GM12875 (cell line): Measurements from ENCODE around the gene MXRA8.
"Not testable (repeated sequence)": the region's sequence is repeated elsewhere in the genome, so short reads cannot be mapped to it uniquely, and the experiment has no call there.

ENCODE experiments used
- H3K4me3 ChIP-seq: one replicate; pipeline ENCODE4 v1.5.1; 2011; ENCODE audit warnings: low read depth, low read length, control low read depth
- CTCF ChIP-seq: IDR thresholded peaks from 2 replicates; pipeline ENCODE4 v1.5.1; 2011; ENCODE audit warnings: low read depth, mild to moderate bottlenecking, control low read depth, inconsistent platforms, low read length, moderate library complexity, borderline replicate concordance; ENCODE audit not compliant: insufficient read depth

The MXRA8 gene

GRCh38 chr1:1320666-1321448, 37.5 kb downstream of the MXRA8 start:
- TF ChIP-seq CTCF = no peak
- H3K4me3 ChIP-seq = no peak overlapping the region

DNA sequence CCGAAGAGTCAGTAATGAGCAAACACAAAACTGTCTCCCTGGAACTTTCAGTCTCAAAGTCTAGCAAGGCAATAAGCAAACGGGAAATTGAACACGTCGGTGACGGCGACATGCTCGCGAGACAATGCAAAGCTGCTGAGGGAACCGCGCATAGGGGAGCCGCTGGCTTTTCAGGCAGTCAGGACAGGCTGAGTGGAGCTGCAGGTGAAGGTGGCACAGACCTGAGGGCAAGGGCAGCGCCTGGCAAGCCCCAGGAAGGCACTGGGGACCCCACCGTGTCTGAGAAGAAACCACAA, 38.8 kb downstream of the MXRA8 start:
- no peak overlapping the region for H3K4me3 ChIP-seq
- no peak for TF ChIP-seq CTCF

GRCh38 chr1:1318777-1319645, 39.3 kb downstream of the MXRA8 start:
- no peak for TF ChIP-seq CTCF

DNA sequence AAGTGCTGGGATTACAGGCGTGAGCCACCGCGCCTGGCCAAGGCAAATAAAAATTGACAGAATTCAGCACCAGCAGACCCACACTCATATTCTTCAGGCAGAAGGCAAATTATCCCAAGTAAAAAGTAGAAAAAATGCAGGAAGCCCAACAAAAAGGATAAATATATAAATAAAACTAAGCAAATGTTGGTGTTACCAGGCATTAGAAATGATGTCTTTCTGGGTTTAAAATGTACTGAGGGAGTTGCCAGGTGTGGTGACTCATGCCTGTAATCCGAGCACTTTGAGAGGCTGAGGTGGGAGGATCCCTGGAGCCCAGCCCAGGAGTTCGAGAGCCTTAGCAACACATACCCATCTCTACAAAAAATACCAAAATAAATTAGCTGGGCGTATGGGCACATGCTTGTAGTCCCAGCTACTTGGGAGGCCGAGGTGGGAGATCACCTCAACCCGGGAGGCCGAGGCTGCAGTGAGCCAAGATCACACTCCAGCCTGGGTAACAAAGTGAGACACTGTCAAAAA, 40.2 kb downstream of the MXRA8 start:
- no peak for TF ChIP-seq CTCF

More at GRCh38 chr1:1318777-1319645, 39.3 kb downstream of the MXRA8 start:
- no peak overlapping the region for H3K4me3 ChIP-seq

DNA sequence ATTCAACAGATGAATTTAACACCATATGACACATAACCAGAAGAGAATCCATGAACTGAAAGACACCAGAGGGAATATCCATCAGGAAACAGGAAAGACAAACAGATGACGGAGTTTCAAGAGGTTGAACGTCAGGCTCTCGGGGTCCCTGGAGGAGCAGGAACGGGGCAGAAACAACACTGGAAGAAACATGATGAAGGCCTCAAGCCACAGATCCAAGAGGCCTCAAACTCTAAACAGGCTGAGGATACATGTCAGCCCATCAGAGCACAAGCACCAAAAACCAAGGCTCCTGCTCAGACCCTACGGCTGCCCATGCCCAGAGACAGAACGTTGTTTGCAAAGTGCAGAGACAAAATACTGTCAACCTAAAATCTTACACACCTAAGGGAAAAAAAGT, 40.9 kb downstream of the MXRA8 start:
- no peak overlapping the region for H3K4me3 ChIP-seq
- no peak for TF ChIP-seq CTCF

More for the DNA sequence above, 40.2 kb downstream of the MXRA8 start:
- no peak overlapping the region for H3K4me3 ChIP-seq

- H3K4me3 ChIP-seq = not testable (repeated sequence)
These were observed 42.2 kb downstream of the MXRA8 start for GRCh38 chr1:1316199-1316598.

DNA sequence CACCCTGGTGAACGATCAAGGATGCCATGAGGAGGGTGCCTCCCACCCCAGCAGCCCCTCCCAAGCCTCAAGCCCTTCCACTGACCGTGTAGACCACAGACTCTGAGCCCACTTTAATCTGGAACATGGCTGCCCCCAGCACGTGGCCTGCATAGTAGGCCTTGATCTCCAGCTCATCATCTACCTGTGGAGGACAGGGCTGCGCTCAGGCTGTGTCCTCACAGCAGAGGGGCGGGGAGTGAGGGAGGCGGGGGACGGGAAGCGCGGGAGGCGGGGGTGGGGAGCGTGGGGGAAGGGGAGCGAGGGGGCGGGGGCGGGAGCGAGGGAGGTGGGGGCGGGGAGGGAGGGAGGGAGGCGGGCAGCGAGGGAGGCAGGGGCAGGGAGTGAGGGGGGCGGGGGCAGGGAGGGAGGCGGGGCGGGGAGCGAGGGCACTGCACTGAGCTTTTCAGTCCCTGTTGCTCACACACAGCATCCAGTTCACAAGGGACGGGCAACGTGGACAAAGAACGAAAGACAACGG, 42.9 kb downstream of the MXRA8 start:
- no peak for TF ChIP-seq CTCF
- H3K4me3 ChIP-seq = no peak overlapping the region
